Right lung (tissue), 5 donors: ENCODE data around the gene CIC. TPM values are rescaled to one million over a fixed set of nuclear protein-coding genes. Genes with fewer than 3 reads are reported as not detected.

Experiments used
- DNase-seq, 2 donors: peaks; one replicate each; pipeline ENCODE4 v3.0.0-alpha.2; 2013
- polyA plus RNA-seq, 5 donors: library from polyadenylated mRNA; unstranded; fragments of 120-200 nt; gene quantifications; one replicate each; pipeline versions ENCODE4 v1.2.1 to v1.2.3, GENCODE V29; 2013; ENCODE audit warnings: inconsistent platforms in 1 of 5, low replicate concordance in 1 of 5; ENCODE audit not compliant: insufficient read length in 5 of 5, insufficient read depth in 1 of 5

Gene CIC
- polyA plus RNA-seq, 5 donors: 31.8 to 67.6 (median 45.4) TPM

GRCh38 chr19:42275103-42275502 lies 6.1 kb downstream of the CIC start:
- DNase-seq: no peak

GRCh38 chr19:42275517-42275916 lies 6.5 kb downstream of the CIC start:
- DNase-seq: no peak

- DNase-seq: no peak
Observed at GRCh38 chr19:42276284-42276683, 7.2 kb downstream of the CIC start.

GRCh38 chr19:42276821-42277220 lies 7.8 kb downstream of the CIC start:
- DNase-seq: no peak

- DNase-seq: no peak
Observed at GRCh38 chr19:42277821-42278451, 8.9 kb downstream of the CIC start.

GRCh38 chr19:42278452-42279154 lies 9.6 kb downstream of the CIC start:
- DNase-seq: no peak

- DNase-seq: no peak
Observed at GRCh38 chr19:42279155-42279901, 10.3 kb downstream of the CIC start.

- peak; percentile 85 to 87 for DNase-seq
Observed at GRCh38 chr19:42279902-42280814, 11.1 kb downstream of the CIC start.

GRCh38 chr19:42280815-42281145 lies 11.7 kb downstream of the CIC start:
- DNase-seq: no peak

- DNase-seq: peak in 1 of 2 donors; percentile 36
Observed at GRCh38 chr19:42281146-42281826, 12.2 kb downstream of the CIC start.

- DNase-seq: no peak
Observed at GRCh38 chr19:42281827-42282762, 13.0 kb downstream of the CIC start.

GRCh38 chr19:42282819-42283187 lies 13.8 kb downstream of the CIC start:
- DNase-seq: no peak

GRCh38 chr19:42283188-42284065 lies 14.4 kb downstream of the CIC start:
- DNase-seq: peak; percentile 95 to 97

GRCh38 chr19:42284066-42284501 lies 15.0 kb downstream of the CIC start:
- DNase-seq: peak in 1 of 2 donors; percentile 60

- DNase-seq: no peak
Observed at GRCh38 chr19:42284591-42285341, 15.7 kb downstream of the CIC start.

GRCh38 chr19:42285541-42285941 lies 16.5 kb downstream of the CIC start:
- DNase-seq: no peak

- DNase-seq: no peak
Observed at GRCh38 chr19:42285988-42286348, 16.9 kb downstream of the CIC start.

GRCh38 chr19:42286349-42287016 lies 17.4 kb downstream of the CIC start:
- no peak for DNase-seq
